HG03442 (cell line): Measurements from ENCODE around the gene LDHB.
"Not testable (repeated sequence)": the region's sequence is repeated elsewhere in the genome, so short reads cannot be mapped to it uniquely, and the experiment has no call there.

Source experiments
- ATAC-seq: cut with Tn5 transposase; IDR thresholded peaks from one replicate; pipeline ENCODE4 v1.9.1; 2021; ENCODE audit warnings: mild to moderate bottlenecking, moderate library complexity; ENCODE audit not compliant: unreplicated experiment

LDHB gene

GRCh38 chr12:21614506-21614905, 43.1 kb downstream of the LDHB start:
- ATAC-seq = no peak

- ATAC-seq = no peak
Observed at GRCh38 chr12:21613931-21614330, 43.7 kb downstream of the LDHB start.

GRCh38 chr12:21608196-21608595, 49.4 kb downstream of the LDHB start:
- ATAC-seq = no peak

GRCh38 chr12:21607701-21608100, 49.9 kb downstream of the LDHB start:
- ATAC-seq = no peak

- no peak for ATAC-seq
Observed at GRCh38 chr12:21606175-21606574, 51.5 kb downstream of the LDHB start.

- ATAC-seq = no peak
Observed at GRCh38 chr12:21604245-21605101, 53.2 kb downstream of the LDHB start, which contains the start of gene GYS2. Gene GYS2, minus strand, starts transcription at chr12:21604847. Its CDS starts 255 bp downstream, at chr12:21604592.

GRCh38 chr12:21602774-21603173, 54.9 kb downstream of the LDHB start:
- ATAC-seq = no peak

- ATAC-seq = no peak
Observed at GRCh38 chr12:21600196-21600595, 57.4 kb downstream of the LDHB start.

GRCh38 chr12:21599143-21599999, 58.3 kb downstream of the LDHB start:
- ATAC-seq = no peak

- no peak for ATAC-seq
Observed at GRCh38 chr12:21598651-21599050, 59.0 kb downstream of the LDHB start.

- not testable (repeated sequence) for ATAC-seq
Observed at GRCh38 chr12:21595356-21595755, 62.3 kb downstream of the LDHB start.

- ATAC-seq = no peak
Observed at GRCh38 chr12:21585485-21585884, 72.2 kb downstream of the LDHB start.
